ENCODE results near the gene BTBD2.

The BTBD2 gene

GRCh38 chr19:2015608-2015950 lies at the start of gene BTBD2:
Gene BTBD2 (minus strand): TSS chr19:2015714. CDS start chr19:2015703, 11 bp downstream.
- DNase-seq: peak; percentile 67

GRCh38 chr19:2064788-2065524 lies 49.4 kb upstream of the BTBD2 start:
- DNase-seq: no peak

GRCh38 chr19:2064395-2064787 lies 48.9 kb upstream of the BTBD2 start:
- no peak for DNase-seq

GRCh38 chr19:2063824-2064223 lies 48.3 kb upstream of the BTBD2 start:
- no peak for DNase-seq

GRCh38 chr19:2062770-2063169 lies 47.3 kb upstream of the BTBD2 start:
- DNase-seq: no peak

- no peak for DNase-seq
These were observed 46.8 kb upstream of the BTBD2 start for GRCh38 chr19:2062389-2062729.

- DNase-seq: peak; percentile 99
These were observed 46.2 kb upstream of the BTBD2 start for GRCh38 chr19:2061495-2062388.

GRCh38 chr19:2060884-2061494 lies 45.5 kb upstream of the BTBD2 start:
- DNase-seq: no peak

GRCh38 chr19:2059422-2060201 lies 44.1 kb upstream of the BTBD2 start:
- no peak for DNase-seq

- DNase-seq: no peak
These were observed 43.3 kb upstream of the BTBD2 start for GRCh38 chr19:2058570-2059421.

- no peak for DNase-seq
These were observed 42.3 kb upstream of the BTBD2 start for GRCh38 chr19:2057484-2058469.

GRCh38 chr19:2056837-2057192 lies 41.3 kb upstream of the BTBD2 start:
- DNase-seq: no peak

- peak; percentile 62 for DNase-seq
These were observed 40.7 kb upstream of the BTBD2 start for GRCh38 chr19:2055931-2056836.

- no peak for DNase-seq
These were observed 39.2 kb upstream of the BTBD2 start for GRCh38 chr19:2054763-2055162.

GRCh38 chr19:2053601-2054389 lies 38.3 kb upstream of the BTBD2 start:
- no peak for DNase-seq

- DNase-seq: peak; percentile 81
These were observed 36.5 kb upstream of the BTBD2 start for GRCh38 chr19:2051773-2052704.

- DNase-seq: peak; percentile 91
These were observed 35.7 kb upstream of the BTBD2 start, which contains the start of gene MKNK2 for GRCh38 chr19:2050991-2051772. Gene MKNK2 (minus strand): TSS chr19:2051244. CDS start chr19:2050851, 393 bp downstream.
